GM12878 (cell line): ENCODE measurements around the gene SWT1. TPM values are rescaled to one million over a fixed set of nuclear protein-coding genes. Genes with fewer than 3 reads are reported as not detected.

Experiments
- ATAC-seq: fragments of 200-7000 bp; cut with Tn5 transposase; 3 replicates; pipeline ENCODE4 v1.9.1; 2020; ENCODE audit warnings: mild to moderate bottlenecking, moderate library complexity
- BruUV-seq: library from RNA; stranded (reverse); fragments of 400-500 nt; replicated peaks from 2 replicates; lab custom pipeline; 2021; lab: Mats Ljungman, UMichigan
- CTCF ChIA-PET: fragments of 300-600 bp; sonication (Branson Sonifier 250); formaldehyde crosslinking; extraction: SDS; loops from one replicate; lab custom pipeline; 2021; ENCODE audit warnings: inconsistent platforms; lab: Yijun Ruan, JAX
- POLR2A ChIA-PET: fragments of 350-600 bp; formaldehyde crosslinking; extraction: SDS; loops from one replicate; lab custom pipeline; 2021; ENCODE audit warnings: inconsistent platforms; lab: Charles Lee
- RAD21 ChIA-PET: fragments of 300-600 bp; sonication (Branson Sonifier 250); formaldehyde crosslinking; loops from one replicate; lab custom pipeline; 2023; ENCODE audit warnings: antibody characterized with exemption; ENCODE audit not compliant: unreplicated experiment; lab: Charles Lee
- SMC1A ChIA-PET: fragments of 300-600 bp; sonication (Branson Sonifier 250); formaldehyde crosslinking; loops from one replicate; lab custom pipeline; 2023; ENCODE audit not compliant: unreplicated experiment, uncharacterized antibody; lab: Charles Lee
- DNase-seq: peaks from one replicate; pipeline ENCODE4 v3.0.0-alpha.2; 2011; ENCODE audit warnings: low read depth, low spot score
- FAIRE-seq: peaks from 3 replicates; lab custom pipeline; 2011; peaks lifted over from hg19 to GRCh38; lab: Jason Lieb, UNC
- H2AFZ ChIP-seq: 2 replicates; pipeline ENCODE4 v1.6.0; 2011; ENCODE audit warnings: low read depth, low read length, control low read depth; ENCODE audit not compliant: control insufficient read depth
- H3K27ac ChIP-seq: 2 replicates; pipeline ENCODE4 v1.5.1; 2011; ENCODE audit warnings: control low read depth; ENCODE audit not compliant: control insufficient read depth, insufficient read depth
- H3K27me3 ChIP-seq, 2 experiments: replicated peaks in 1 of 2; 2 replicates each; pipeline versions ENCODE4 v1.6.0 to v1.6.1; 2011; ENCODE audit warnings: low read length in 1 of 2; ENCODE audit not compliant: control insufficient read depth in 2 of 2, insufficient read depth in 2 of 2
- H3K36me3 ChIP-seq, 2 experiments: 2 replicates each; pipeline ENCODE4 v1.5.1; 2011; ENCODE audit warnings: low read length in 1 of 2; ENCODE audit not compliant: control insufficient read depth in 2 of 2, insufficient read depth in 2 of 2
- H3K4me1 ChIP-seq: 2 replicates; pipeline ENCODE4 v1.6.1; 2011; ENCODE audit warnings: mild to moderate bottlenecking, low read length, moderate library complexity, mixed read lengths; ENCODE audit not compliant: control insufficient read depth, insufficient read depth
- H3K4me2 ChIP-seq: 2 replicates; pipeline ENCODE4 v1.6.0; 2011; ENCODE audit warnings: control low read depth; ENCODE audit not compliant: control insufficient read depth, insufficient read depth
- H3K4me3 ChIP-seq: fragments of 200-600 bp; sonication (generic); 2 replicates; pipeline ENCODE4 v1.5.1; 2016
- H3K79me2 ChIP-seq: 2 replicates; pipeline ENCODE4 v1.6.0; 2011; ENCODE audit warnings: low read length; ENCODE audit not compliant: control insufficient read depth, insufficient read depth
- H3K9ac ChIP-seq: 2 replicates; pipeline ENCODE4 v1.8.0; 2011; ENCODE audit warnings: low read length, control low read depth, mixed read lengths; ENCODE audit not compliant: control insufficient read depth, insufficient read depth
- H3K9me3 ChIP-seq: replicated peaks from 3 replicates; pipeline ENCODE4 v1.5.1; 2011; ENCODE audit warnings: mild to moderate bottlenecking, low read length; ENCODE audit not compliant: control insufficient read depth, insufficient read depth
- H4K20me1 ChIP-seq: 2 replicates; pipeline ENCODE4 v1.6.0; 2011; ENCODE audit not compliant: control insufficient read depth, insufficient read depth
- HDAC2 ChIP-seq: fragments of 200-600 bp; sonication (generic); IDR thresholded peaks from 2 replicates; pipeline ENCODE4 v1.6.1; 2017
- MYC ChIP-seq: IDR thresholded peaks from 2 replicates; pipeline ENCODE4 v1.6.1; 2011; ENCODE audit warnings: mild to moderate bottlenecking, low read length, moderate library complexity, inconsistent platforms; ENCODE audit not compliant: insufficient read depth, insufficient replicate concordance, insufficient read length, severe bottlenecking
- SMAD5 ChIP-seq: IDR thresholded peaks from 2 replicates; pipeline ENCODE4 v1.6.1; 2016; ENCODE audit warnings: antibody characterized with exemption, low read depth
- ZBED1 ChIP-seq: IDR thresholded peaks from 2 replicates; pipeline ENCODE4 v1.6.1; 2016; ENCODE audit warnings: borderline replicate concordance
- WGBS: methylation state at CpG from one replicate; pipeline ENCODE4 v1.1.6; 2016; ENCODE audit warnings: low lambda C conversion rate; ENCODE audit not compliant: insufficient replicate concordance, insufficient coverage; ENCODE audit errors: missing lambda C conversion rate; 5-methylcytosine and 5-hydroxymethylcytosine counted together
- in situ Hi-C: fragments of 300-500 bp; cut with MboI; formaldehyde crosslinking; loops from 9 replicates; pipeline ENCODE4 v1.14.3; 2018; ENCODE audit warnings: mixed read lengths
- intact Hi-C: fragments of 100-400 bp; cut with micrococcal nuclease; formaldehyde crosslinking; loops from one replicate; pipeline ENCODE4 v1.14.2; 2022; ENCODE audit not compliant: unreplicated experiment
- polyA plus RNA-seq, 11 experiments: library from polyadenylated mRNA; depleted of rRNA in 4 of 11; unstranded in 6 of 11; stranded (reverse) in 5 of 11; fragments of >200 nt; fragmentation: Nextera tagmentation in 4 of 11; fragmentation: Illumina TruSeq in 1 of 11; extraction: Ambion mirVana in 4 of 11; extraction: Trizol in 1 of 11; gene quantifications; 1 replicate in 1 of 11; 2 replicates in 10 of 11; pipeline versions ENCODE4 v1.2.1 to v1.2.3, GENCODE V29; 2011 to 2016; ENCODE audit warnings: inconsistent platforms in 2 of 11, missing spikeins in 2 of 11, low read depth in 1 of 11
- total RNA-seq, 4 experiments: library from RNA; depleted of rRNA in 3 of 4; stranded (reverse); fragments of >200 nt in 3 of 4; fragmentation: Illumina TruSeq in 1 of 4; extraction: Trizol in 1 of 4; gene quantifications; 2 replicates each; pipeline versions ENCODE4 v1.2.1 to v1.2.3, GENCODE V29; 2013 to 2021
- TF ChIP-seq, protein P1 (sequence below): IDR thresholded peaks from 2 replicates; pipeline ENCODE4 v1.6.1; 2012; ENCODE audit warnings: low read depth, low read length, improper control_type of control experiment

The SWT1 gene
- total and polyA plus RNA-seq, 10 of the 15 experiments (the other 5 are each of a cell fraction or from before 2014, with no cell fraction given), result 1.0 to 4.2 (median 2.6) TPM

DNA sequence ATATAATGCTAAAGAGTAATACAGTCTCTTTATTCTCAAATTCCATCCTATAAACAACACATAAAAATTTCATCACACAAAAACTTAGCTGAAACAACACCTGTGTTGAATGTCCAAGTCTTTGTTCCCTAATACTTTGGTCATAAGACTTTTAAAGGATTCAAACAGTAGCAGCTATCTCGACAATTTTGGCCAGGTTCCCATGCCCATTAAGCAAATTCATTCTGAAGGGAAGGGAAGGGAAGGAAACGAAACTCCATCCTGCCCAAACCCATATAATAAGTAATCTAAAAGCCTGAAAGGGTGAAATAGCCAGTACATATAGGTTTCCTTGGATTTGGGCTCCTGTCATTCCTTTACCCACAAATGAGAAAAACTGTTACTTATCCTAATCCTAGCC, 152.6 kb downstream of the SWT1 start:
- SMC1A ChIA-PET, result interaction anchor here (0.7 to 1.9 kb wide), 5 partner anchors 11 to 371 kb away, joined by 3 to 6 read pairs (median 5); no protein-coding TSS in a partner anchor
- Histone ChIP-seq H3K27ac (no peak overlapping the region), H3K9ac (no peak overlapping the region), H3K36me3 (peaks cover 0 to 19% of the 10 kb centered on the region in 2 experiments), H3K4me1 (no peaks in the 10 kb centered on the region; the same call in 1 of the 2 replicates), H3K27me3 (no peaks in the 10 kb centered on the region), H3K9me3 (no peaks in the 10 kb centered on the region), H3K79me2 (peaks cover 43% of the 10 kb centered on the region), H3K4me2 (no peak overlapping the region), H3K4me3 (no peak overlapping the region), H2AFZ (no peak overlapping the region), H4K20me1 (no peaks in the 10 kb centered on the region; the same call in 1 of the 2 replicates)
- no peak for TF ChIP-seq MYC
- no peak for TF ChIP-seq HDAC2
- TF ChIP-seq SMAD5, result no peak
- TF ChIP-seq, protein P1, sequence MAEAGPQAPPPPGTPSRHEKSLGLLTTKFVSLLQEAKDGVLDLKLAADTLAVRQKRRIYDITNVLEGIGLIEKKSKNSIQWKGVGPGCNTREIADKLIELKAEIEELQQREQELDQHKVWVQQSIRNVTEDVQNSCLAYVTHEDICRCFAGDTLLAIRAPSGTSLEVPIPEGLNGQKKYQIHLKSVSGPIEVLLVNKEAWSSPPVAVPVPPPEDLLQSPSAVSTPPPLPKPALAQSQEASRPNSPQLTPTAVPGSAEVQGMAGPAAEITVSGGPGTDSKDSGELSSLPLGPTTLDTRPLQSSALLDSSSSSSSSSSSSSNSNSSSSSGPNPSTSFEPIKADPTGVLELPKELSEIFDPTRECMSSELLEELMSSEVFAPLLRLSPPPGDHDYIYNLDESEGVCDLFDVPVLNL, result no peak
- TF ChIP-seq ZBED1, result no peak
- ATAC-seq (no peak), FAIRE-seq (no peak), DNase-seq (no peak)
- intact Hi-C loops, result no loop called here
- in situ Hi-C loops, result loop anchor here (25.0 kb wide), 1 partner anchor 1053 kb away; no protein-coding TSS in a partner anchor
- RAD21 ChIA-PET, result no interaction called here
- CTCF ChIA-PET, result interaction anchor here (0.7 to 1.4 kb wide), 5 partner anchors 13 to 372 kb away, joined by 3 to 4 read pairs (median 3); no protein-coding TSS in a partner anchor
- POLR2A ChIA-PET, result no interaction called here
- 50% methylated on average over 2 of the region's 2 CpGs for WGBS
- BruUV-seq, result no TSS peak
